Measurements from ENCODE around the gene JADE2. TPM values are rescaled to one million over a fixed set of nuclear protein-coding genes. Genes with fewer than 3 reads are reported as not detected.

The JADE2 gene
- total RNA-seq, 1 donor from 2014 or later: 16.8 TPM

GRCh38 chr5:134536876-134537275 is 11.4 kb downstream of the JADE2 start:
- peaks cover 13% of the 10 kb centered on the region for H3K4me1 Mint-ChIP-seq (ENCODE audit: low read depth)
- no peak overlapping the region for H3K27ac Mint-ChIP-seq (ENCODE audit: unreplicated experiment)
- DNase-seq (ENCODE audit: low spot score): no peak
- peaks cover 12% of the 10 kb centered on the region for H3K36me3 Mint-ChIP-seq (ENCODE audit: low read depth)
- H3K27me3 Mint-ChIP-seq (ENCODE audit: low read depth): no peaks in the 10 kb centered on the region
- TF ChIP-seq CTCF (IDR thresholded peaks at IDR 0.05): no peak
- H3K4me3 Mint-ChIP-seq (ENCODE audit: unreplicated experiment): no peak overlapping the region
- no peaks in the 10 kb centered on the region for H3K9me3 Mint-ChIP-seq (ENCODE audit: low read depth)

- Mint-ChIP-seq H3K4me3 (ENCODE audit: unreplicated experiment) (no peak overlapping the region), H3K9me3 (ENCODE audit: low read depth) (no peaks in the 10 kb centered on the region), H3K27ac (ENCODE audit: unreplicated experiment) (no peak overlapping the region), H3K4me1 (ENCODE audit: low read depth) (peaks cover 9% of the 10 kb centered on the region), H3K27me3 (ENCODE audit: low read depth) (no peaks in the 10 kb centered on the region), H3K36me3 (ENCODE audit: low read depth) (peaks cover 12% of the 10 kb centered on the region)
- no peak for TF ChIP-seq CTCF (IDR thresholded peaks at IDR 0.05)
- no peak for DNase-seq (ENCODE audit: low spot score)
Measured at GRCh38 chr5:134537297-134537696, 11.8 kb downstream of the JADE2 start.

DNA sequence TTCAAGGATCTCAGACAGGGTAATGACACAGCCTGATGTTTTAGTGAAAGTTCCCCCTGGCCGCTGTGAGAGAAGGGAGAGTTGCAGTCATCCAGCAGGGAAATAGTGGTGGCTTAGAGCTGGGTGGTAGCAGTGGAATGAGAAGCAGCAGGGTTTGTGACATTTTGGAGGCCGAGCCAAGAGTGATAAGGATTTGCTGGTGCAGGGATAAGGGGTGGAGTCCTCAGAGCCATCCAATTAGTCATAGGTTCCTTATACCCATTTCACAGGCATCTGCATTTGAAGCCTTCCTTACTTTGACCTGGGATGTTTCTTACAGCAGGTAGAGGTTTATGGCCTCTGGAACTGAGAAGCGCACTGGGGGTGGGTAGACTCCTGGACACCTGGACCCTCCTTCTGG is 12.8 kb downstream of the JADE2 start:
- no peaks in the 10 kb centered on the region for H3K27me3 Mint-ChIP-seq (ENCODE audit: low read depth)
- H3K4me1 Mint-ChIP-seq (ENCODE audit: low read depth): peaks cover 2% of the 10 kb centered on the region
- peaks cover 12% of the 10 kb centered on the region for H3K36me3 Mint-ChIP-seq (ENCODE audit: low read depth)
- H3K4me3 Mint-ChIP-seq (ENCODE audit: unreplicated experiment): no peak overlapping the region
- no peak for TF ChIP-seq CTCF (IDR thresholded peaks at IDR 0.05)
- no peak for DNase-seq (ENCODE audit: low spot score)
- no peak overlapping the region for H3K27ac Mint-ChIP-seq (ENCODE audit: unreplicated experiment)
- no peaks in the 10 kb centered on the region for H3K9me3 Mint-ChIP-seq (ENCODE audit: low read depth)

- Mint-ChIP-seq H3K36me3 (ENCODE audit: low read depth) (peaks cover 15% of the 10 kb centered on the region), H3K27ac (ENCODE audit: unreplicated experiment) (no peak overlapping the region), H3K27me3 (ENCODE audit: low read depth) (no peaks in the 10 kb centered on the region), H3K9me3 (ENCODE audit: low read depth) (no peaks in the 10 kb centered on the region), H3K4me3 (ENCODE audit: unreplicated experiment) (no peak overlapping the region), H3K4me1 (ENCODE audit: low read depth) (no peaks in the 10 kb centered on the region)
- no peak for DNase-seq (ENCODE audit: low spot score)
- no peak for TF ChIP-seq CTCF (IDR thresholded peaks at IDR 0.05)
Measured at GRCh38 chr5:134539732-134540131, 14.3 kb downstream of the JADE2 start.

DNA sequence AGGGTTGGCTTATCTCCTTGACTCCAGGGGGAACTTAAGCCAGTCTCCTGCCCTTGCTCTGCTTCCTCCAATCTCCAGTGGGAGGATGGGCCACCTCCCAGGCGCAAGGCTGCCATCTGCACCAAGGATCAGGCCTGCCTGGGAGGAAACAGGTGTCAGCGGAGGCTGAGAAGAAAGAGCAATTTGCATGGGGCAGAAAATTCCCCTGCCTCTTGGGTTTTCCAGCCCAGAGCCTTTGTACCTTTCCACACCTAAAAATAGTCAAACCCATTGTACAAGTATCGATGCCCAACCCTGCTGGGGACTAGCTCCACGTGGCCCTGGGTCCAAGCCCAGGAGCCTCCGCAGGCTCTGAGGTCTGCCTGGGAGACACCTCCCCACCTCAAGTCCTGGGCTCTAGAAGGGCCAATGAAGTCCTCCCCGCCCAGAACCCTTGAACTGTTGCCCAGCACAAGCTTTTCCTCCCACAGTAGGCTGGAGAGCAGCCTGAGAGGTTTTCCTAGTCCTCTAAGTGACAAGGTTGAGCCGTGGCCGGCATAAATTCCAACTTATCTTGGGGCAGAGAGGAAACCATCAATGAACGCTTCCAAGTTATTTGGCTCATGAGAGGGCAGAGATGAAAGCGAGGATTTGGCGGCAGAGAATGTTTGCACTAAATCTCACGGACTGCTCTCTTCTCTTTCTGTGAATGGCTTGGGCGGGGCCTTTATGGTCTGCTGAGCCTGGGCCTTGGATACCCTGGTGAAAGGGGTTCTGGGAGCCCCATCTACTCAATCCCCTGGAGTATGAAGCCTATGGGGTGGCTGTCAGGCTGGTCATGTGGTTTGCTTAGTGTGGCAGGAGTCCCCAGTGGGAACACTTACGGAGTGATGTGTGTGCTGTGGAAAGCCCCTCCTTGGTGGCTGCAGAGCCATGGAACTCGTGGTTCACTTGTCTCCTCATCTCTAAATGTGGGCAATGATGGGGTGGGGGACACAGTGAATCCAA is 15.6 kb downstream of the JADE2 start:
- Mint-ChIP-seq H3K27me3 (ENCODE audit: low read depth) (no peaks in the 10 kb centered on the region), H3K9me3 (ENCODE audit: low read depth) (no peaks in the 10 kb centered on the region), H3K27ac (ENCODE audit: unreplicated experiment) (no peak overlapping the region), H3K4me1 (ENCODE audit: low read depth) (no peaks in the 10 kb centered on the region), H3K4me3 (ENCODE audit: unreplicated experiment) (no peak overlapping the region), H3K36me3 (ENCODE audit: low read depth) (peaks cover 15% of the 10 kb centered on the region)
- no peak for TF ChIP-seq CTCF (IDR thresholded peaks at IDR 0.05)
- no peak for DNase-seq (ENCODE audit: low spot score)

All from chondrocyte (in vitro differentiated cells).